Activated CD4-positive, alpha-beta T cell treated with anti-CD3 and anti-CD28 coated beads, Interleukin-2, amount 10 ng/mL, durations not matched to agents 24 days and 14 days (primary cell): ENCODE measurements around the gene ARL5B. TPM values are rescaled to one million over a fixed set of nuclear protein-coding genes. Genes with fewer than 3 reads are reported as not detected.

Experiments used
- DNase-seq: peaks from one replicate; pipeline ENCODE4 v3.0.0; 2022
- H3K27ac Mint-ChIP-seq: one replicate; pipeline ENCODE4 v1.8.0; 2022; ENCODE audit warnings: mild to moderate bottlenecking, mixed read lengths
- H3K27me3 Mint-ChIP-seq: one replicate; pipeline ENCODE4 v1.8.0; 2022; ENCODE audit warnings: mixed read lengths
- H3K36me3 Mint-ChIP-seq: one replicate; pipeline ENCODE4 v1.8.0; 2022; ENCODE audit warnings: low read depth, mild to moderate bottlenecking, mixed read lengths
- H3K4me1 Mint-ChIP-seq: one replicate; pipeline ENCODE4 v1.8.0; 2021; ENCODE audit warnings: mixed read lengths
- H3K4me3 Mint-ChIP-seq: one replicate; pipeline ENCODE4 v1.8.0; 2022; ENCODE audit warnings: mild to moderate bottlenecking, moderate library complexity, mixed read lengths
- H3K9me3 Mint-ChIP-seq: one replicate; pipeline ENCODE4 v1.8.0; 2021; ENCODE audit warnings: mixed read lengths
- intact Hi-C: fragments of 100-400 bp; cut with micrococcal nuclease; formaldehyde crosslinking; loops from one replicate; pipeline ENCODE4 v1.15.1; 2023
- total RNA-seq: library from RNA; stranded (reverse); gene quantifications from 2 replicates; pipeline ENCODE4 v1.2.3, GENCODE V29; 2022

Gene ARL5B
- total RNA-seq, 1 donor from 2014 or later = 17.0 TPM

DNA sequence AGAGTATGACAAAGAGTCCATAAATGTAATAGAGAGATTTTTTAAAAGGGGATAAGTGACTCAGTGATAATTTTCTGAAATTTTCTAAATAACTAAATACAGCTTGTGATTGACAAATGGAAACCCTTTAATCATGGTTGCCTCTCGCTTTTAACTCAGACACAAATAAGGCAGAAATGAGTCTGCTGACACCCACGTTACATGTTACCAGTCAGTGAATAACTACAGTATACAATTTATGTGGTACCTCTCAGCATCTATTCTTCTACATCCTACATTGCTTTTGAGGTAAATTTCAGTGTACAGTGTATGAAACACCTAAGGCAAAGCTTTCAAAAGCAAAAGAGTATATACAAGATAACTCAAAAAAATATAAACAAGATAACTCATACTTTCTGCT is 12.1 kb upstream of the ARL5B start:
- peaks cover 25% of the 10 kb centered on the region for H3K36me3 Mint-ChIP-seq
- peaks cover 36% of the 10 kb centered on the region for H3K4me1 Mint-ChIP-seq
- intact Hi-C loops = no loop called here

DNA sequence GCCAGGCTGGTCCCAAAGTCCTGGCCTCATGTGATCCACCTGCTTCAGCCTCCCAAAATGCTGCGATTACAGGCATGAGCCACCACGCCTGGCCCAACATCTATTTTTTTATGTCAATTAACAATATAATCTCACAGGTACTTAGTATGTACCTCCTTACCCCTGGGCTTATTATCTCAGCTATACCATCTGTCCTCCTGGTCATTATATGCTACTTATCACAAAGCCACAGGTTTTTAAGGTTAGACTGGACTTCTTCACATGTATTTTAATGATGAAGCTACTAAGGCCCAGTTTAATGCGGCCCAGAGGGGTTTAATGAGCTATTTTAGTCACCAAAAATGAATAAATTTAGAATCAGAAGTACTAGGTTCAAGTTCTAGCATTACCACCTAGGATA is 11.3 kb upstream of the ARL5B start:
- peak; percentile 46 for DNase-seq
- Mint-ChIP-seq H3K4me1 (peaks cover 40% of the 10 kb centered on the region), H3K4me3 (peak overlapping the region; percentile 61), H3K9me3 (no peaks in the 10 kb centered on the region), H3K27me3 (peaks cover 2% of the 10 kb centered on the region), H3K36me3 (peaks cover 24% of the 10 kb centered on the region), H3K27ac (peak overlapping the region; percentile 43)
- intact Hi-C loops = no loop called here

More for the DNA sequence above, 12.1 kb upstream of the ARL5B start:
- Mint-ChIP-seq H3K27me3 (peaks cover 2% of the 10 kb centered on the region), H3K9me3 (no peaks in the 10 kb centered on the region), H3K27ac (no peak overlapping the region), H3K4me3 (no peak overlapping the region)
- DNase-seq = no peak

GRCh38 chr10:18649364-18649959 is 9.8 kb upstream of the ARL5B start:
- peaks cover 2% of the 10 kb centered on the region for H3K27me3 Mint-ChIP-seq
- no peaks in the 10 kb centered on the region for H3K9me3 Mint-ChIP-seq
- intact Hi-C loops = loop anchor here (1.0 kb wide), 1 partner anchor 22 kb away; no protein-coding TSS in a partner anchor

GRCh38 chr10:18650404-18650997 is 8.7 kb upstream of the ARL5B start:
- peak; percentile 70 for DNase-seq
- peak overlapping the region; percentile 95 for H3K4me3 Mint-ChIP-seq
- peaks cover 34% of the 10 kb centered on the region for H3K4me1 Mint-ChIP-seq
- H3K9me3 Mint-ChIP-seq = no peaks in the 10 kb centered on the region
- intact Hi-C loops = loop anchor here (2.0 to 10.0 kb wide), 4 partner anchors 68 to 1626 kb away; partner anchors contain the start of genes STAM and TRDMT1
- peaks cover 25% of the 10 kb centered on the region for H3K36me3 Mint-ChIP-seq
- H3K27me3 Mint-ChIP-seq = peaks cover 2% of the 10 kb centered on the region
- peak overlapping the region; percentile 95 for H3K27ac Mint-ChIP-seq

More at GRCh38 chr10:18649364-18649959, 9.8 kb upstream of the ARL5B start:
- peak; percentile 55 for DNase-seq
- H3K4me3 Mint-ChIP-seq = peak overlapping the region; percentile 95
- H3K4me1 Mint-ChIP-seq = peaks cover 34% of the 10 kb centered on the region
- peak overlapping the region; percentile 71 for H3K27ac Mint-ChIP-seq
- peaks cover 26% of the 10 kb centered on the region for H3K36me3 Mint-ChIP-seq

DNA sequence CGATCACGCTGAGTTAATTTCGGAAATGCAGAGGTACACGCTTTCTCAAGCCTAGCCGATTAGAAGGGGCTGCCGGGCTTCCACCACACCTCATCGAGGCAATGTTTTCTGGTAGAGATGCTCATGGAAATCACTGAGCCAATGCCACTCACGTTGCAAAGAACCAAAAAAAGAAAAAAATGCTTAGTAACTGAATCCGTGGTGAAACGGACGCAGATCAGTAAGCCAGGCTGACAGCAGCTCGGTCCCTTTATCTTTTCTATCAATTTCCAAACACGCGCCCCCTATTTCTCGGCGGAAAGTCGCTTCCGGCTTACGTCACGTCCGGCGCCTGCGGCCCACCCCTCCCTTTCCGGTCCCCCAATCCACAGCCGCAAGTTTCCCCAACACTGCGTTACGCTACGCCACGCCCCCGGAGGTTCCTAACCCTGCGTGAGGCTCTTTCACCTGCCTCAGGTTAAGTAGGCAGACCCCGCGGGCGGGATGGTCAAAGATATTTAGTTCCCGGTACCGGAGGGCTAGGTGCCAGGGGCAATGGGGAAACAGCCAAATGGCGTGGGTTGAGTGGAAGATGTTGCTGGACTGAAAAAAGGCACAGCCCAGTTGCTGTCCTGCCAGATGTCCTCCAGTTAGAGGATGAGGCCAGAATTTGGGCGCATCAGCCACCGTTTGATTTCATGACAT is 7.8 kb upstream of the ARL5B start, which contains the start of gene NSUN6:
Gene NSUN6, minus strand, starts transcription at position 264 of the 684 bp plus-strand sequence. CDS start 384 bp downstream, outside the sequence.
- intact Hi-C loops = loop anchor here (1.0 to 10.0 kb wide), 5 partner anchors 8 to 1627 kb away; partner anchors contain the start of genes ARL5B, STAM and TRDMT1
- Mint-ChIP-seq H3K27me3 (peaks cover 2% of the 10 kb centered on the region), H3K27ac (peak within 1 kb of the TSS; percentile 95), H3K4me1 (peaks cover 36% of the 10 kb centered on the region), H3K36me3 (peaks cover 27% of the 10 kb centered on the region), H3K9me3 (no peaks in the 10 kb centered on the region), H3K4me3 (peak within 1 kb of the TSS; percentile 95)
- DNase-seq = peak; percentile 98

DNA sequence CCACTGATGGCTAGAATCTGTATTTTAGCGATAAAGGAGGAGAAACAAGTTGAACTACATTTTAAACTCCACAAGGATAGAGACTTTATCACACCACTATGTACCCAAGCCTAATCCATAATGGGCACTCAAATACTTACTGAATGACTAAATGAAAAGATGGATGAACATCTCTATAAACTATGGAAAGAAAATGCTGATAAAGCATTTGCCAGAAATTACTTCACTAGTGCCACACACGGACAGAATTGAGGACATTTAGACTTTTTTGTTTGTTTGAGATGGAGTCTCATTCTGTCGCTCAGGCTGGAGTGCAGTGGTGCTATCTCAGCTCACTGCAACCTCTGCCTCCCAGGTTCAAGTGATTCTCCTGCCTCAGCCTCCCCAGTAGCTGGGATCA is 6.1 kb upstream of the ARL5B start:
- no peaks in the 10 kb centered on the region for H3K9me3 Mint-ChIP-seq
- peak; percentile 51 for DNase-seq
- peaks cover 2% of the 10 kb centered on the region for H3K27me3 Mint-ChIP-seq
- no peak overlapping the region for H3K27ac Mint-ChIP-seq
- H3K36me3 Mint-ChIP-seq = peaks cover 22% of the 10 kb centered on the region
- peaks cover 37% of the 10 kb centered on the region for H3K4me1 Mint-ChIP-seq
- intact Hi-C loops = loop anchor here (10.0 kb wide), 3 partner anchors 1008 to 1628 kb away; partner anchors contain the start of genes STAM and TRDMT1
- H3K4me3 Mint-ChIP-seq = no peak overlapping the region

DNA sequence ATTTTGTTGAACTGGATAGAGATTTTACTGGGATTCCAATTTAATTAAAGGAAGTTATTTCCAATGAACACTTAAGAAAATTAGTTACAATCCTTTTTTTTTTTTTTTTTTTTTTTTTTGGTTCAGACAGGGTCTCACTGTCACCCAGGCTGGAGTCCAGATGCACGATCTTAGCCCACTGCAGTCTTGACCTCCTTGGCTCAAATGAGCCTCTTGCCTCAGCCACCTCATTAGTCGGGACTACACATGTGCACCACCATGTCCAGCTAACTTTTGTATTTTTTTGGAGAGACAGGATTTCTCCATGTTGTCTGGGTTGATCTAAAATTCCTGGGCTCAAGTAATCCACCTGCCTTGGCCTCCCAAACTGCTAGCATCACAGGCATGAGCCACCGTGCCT is 2.5 kb upstream of the ARL5B start:
- Mint-ChIP-seq H3K27ac (no peak overlapping the region), H3K27me3 (no peaks in the 10 kb centered on the region), H3K4me1 (peaks cover 34% of the 10 kb centered on the region), H3K9me3 (no peaks in the 10 kb centered on the region), H3K36me3 (peaks cover 24% of the 10 kb centered on the region), H3K4me3 (no peak overlapping the region)
- intact Hi-C loops = loop anchor here (10.0 kb wide), 3 partner anchors 1012 to 1632 kb away; partner anchors contain the start of genes STAM and TRDMT1
- no peak for DNase-seq

GRCh38 chr10:18658271-18659124 is 733 bp upstream of the ARL5B start:
- H3K27me3 Mint-ChIP-seq = no peaks in the 10 kb centered on the region
- peak overlapping the region; percentile 97 for H3K27ac Mint-ChIP-seq
- H3K9me3 Mint-ChIP-seq = no peaks in the 10 kb centered on the region
- H3K4me3 Mint-ChIP-seq = peak overlapping the region; percentile 96
- intact Hi-C loops = loop anchor here (1.0 to 10.0 kb wide), 5 partner anchors 7 to 1634 kb away; partner anchors contain the start of genes NSUN6, STAM and TRDMT1
- H3K4me1 Mint-ChIP-seq = peaks cover 33% of the 10 kb centered on the region
- H3K36me3 Mint-ChIP-seq = peaks cover 23% of the 10 kb centered on the region
- peak; percentile 79 for DNase-seq

DNA sequence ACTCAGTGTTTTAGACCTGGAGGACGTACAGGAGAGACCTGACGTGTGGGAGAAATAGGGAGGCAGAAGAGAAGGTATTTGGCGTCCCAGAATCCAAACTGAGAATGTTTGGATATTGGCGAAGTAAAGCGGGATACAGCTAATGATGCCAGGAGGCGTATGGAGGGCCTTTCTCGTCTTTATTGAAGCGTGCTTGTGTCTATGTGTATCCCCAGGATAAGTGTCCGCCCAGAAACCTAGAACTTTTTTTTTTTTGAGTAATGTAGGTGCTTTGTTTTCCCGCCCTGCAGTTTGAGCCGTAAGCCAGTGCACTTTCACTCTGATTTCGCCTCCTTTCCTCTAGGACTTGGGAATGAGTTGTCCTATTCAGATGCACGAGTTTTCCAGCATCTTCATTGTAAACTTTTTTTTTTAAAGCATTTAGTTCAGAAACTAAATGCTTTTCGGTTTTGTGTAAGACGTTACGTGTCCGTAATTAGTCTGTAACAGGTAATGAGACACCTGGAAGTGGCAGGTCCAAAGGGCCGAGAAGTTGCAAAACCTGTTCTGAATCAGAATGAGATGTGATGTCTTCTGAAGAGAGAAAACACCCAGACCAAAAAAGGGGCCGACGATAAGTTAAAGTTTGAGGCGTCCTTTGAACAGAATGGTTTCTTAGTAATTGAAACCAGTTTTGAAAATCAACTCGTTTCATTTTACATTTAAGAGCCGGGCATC is 746 bp downstream of the ARL5B start:
- H3K27me3 Mint-ChIP-seq = no peaks in the 10 kb centered on the region
- peak overlapping the region; percentile 97 for H3K27ac Mint-ChIP-seq
- DNase-seq = peak; percentile 75
- peak overlapping the region; percentile 96 for H3K4me3 Mint-ChIP-seq
- H3K9me3 Mint-ChIP-seq = no peaks in the 10 kb centered on the region
- peaks cover 40% of the 10 kb centered on the region for H3K4me1 Mint-ChIP-seq
- intact Hi-C loops = loop anchor here (1.0 to 10.0 kb wide), 5 partner anchors 9 to 1635 kb away; partner anchors contain the start of genes NSUN6, STAM and TRDMT1
- H3K36me3 Mint-ChIP-seq = peaks cover 19% of the 10 kb centered on the region

DNA sequence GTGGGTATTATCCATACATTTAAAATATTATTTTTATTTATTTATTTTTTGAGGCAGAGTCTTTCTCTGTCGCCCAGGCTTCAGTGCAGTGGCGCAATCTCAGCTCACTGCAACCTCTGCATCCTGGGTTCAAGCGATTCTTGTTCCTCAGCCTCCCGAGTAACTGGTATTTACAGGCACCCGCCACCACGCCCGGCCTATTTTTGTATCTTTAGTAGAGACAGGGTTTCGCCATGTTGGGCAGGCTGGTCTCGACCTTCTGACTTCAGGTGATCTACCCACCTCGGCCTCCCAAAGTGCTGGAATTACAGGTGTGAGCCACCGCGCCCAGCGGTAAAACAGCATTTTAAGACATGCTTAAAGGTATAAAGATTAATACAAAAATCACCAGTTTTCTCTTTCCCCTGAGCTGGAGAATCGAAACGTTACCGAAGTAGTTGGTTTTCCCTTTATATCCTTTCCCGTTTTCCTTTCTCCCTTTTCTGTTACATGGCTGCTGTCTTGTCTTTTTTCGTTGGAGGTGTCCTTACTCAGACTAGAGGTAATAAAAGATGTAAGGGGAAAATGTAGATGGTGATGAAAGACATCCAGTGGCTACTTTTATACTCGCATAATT is 1.7 kb downstream of the ARL5B start:
- DNase-seq = no peak
- intact Hi-C loops = no loop called here
- Mint-ChIP-seq H3K4me1 (peaks cover 44% of the 10 kb centered on the region), H3K27ac (peak overlapping the region; percentile 55), H3K4me3 (peak overlapping the region; percentile 96), H3K36me3 (peaks cover 17% of the 10 kb centered on the region), H3K27me3 (no peaks in the 10 kb centered on the region), H3K9me3 (no peaks in the 10 kb centered on the region)

DNA sequence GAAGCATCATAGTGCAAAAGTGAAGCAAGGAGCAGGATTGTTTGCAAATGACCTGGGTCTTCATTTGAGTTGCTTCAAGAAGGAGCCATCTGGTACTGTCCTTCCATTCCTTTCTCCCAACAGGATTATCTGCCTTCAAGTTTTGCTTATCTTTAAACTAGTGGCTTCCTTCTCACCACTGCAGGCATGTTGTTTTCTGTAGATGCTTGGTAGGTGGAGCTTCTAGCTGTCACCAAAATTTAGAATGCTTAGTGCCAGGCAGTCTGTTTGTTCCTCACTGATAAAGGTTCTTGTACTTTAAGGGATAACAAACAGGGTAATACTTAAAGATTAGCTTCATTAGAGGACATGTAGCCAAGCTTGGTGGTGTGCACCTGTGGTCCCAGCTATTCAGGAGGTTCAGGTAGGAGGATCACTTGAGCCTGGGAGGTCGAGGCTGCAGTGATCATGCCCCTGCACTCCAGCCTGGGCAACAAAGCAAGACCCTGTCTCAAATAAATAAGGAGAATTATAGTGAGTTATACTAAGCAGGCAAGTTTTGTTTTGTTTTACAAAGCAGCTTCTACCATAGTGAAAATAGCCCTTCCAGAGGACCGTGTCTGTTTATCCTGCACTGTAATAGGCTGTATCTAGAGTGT is 5.7 kb downstream of the ARL5B start:
- no peak for DNase-seq
- intact Hi-C loops = no loop called here

More for the DNA sequence above, 5.7 kb downstream of the ARL5B start:
- Mint-ChIP-seq H3K27me3 (no peaks in the 10 kb centered on the region), H3K36me3 (peaks cover 36% of the 10 kb centered on the region), H3K4me3 (no peak overlapping the region), H3K4me1 (peaks cover 38% of the 10 kb centered on the region), H3K27ac (no peak overlapping the region), H3K9me3 (no peaks in the 10 kb centered on the region)
